ENCODE results near the gene NCOA7.

DNA sequence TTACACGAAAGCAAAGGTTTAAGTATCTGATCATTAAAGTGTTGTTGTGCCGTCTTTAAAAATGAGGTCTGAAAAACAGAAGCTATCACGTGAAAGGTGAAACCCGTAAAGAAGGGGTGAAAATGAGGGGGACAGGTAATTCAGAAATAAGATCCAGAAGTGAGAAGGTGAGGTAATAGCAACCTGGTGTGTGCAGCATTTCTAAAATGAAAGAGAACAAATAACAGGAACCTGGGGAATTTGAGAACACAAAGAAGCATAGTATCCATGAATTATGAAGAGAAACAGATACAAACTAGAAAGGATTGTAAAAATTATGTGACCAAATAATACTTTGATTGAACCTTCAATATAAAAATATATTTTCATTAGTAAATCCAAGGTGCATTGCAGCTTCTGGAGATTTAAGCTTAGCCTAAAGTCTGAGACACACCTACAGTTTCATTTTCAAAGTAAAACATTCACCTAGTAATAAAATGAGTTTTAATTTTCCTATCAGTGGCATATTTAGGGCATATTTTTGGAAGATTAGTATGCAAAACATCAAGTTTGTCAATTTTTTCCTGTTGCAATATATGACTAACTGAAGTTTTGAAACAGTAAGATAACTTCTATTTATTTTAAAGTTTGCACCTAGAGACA lies 39.9 kb upstream of the NCOA7 start:
- TF ChIP-seq EZH2 (IDR thresholded peaks at IDR 0.05) (no peak), CTCF (IDR thresholded peaks at IDR 0.05 in 2 of 3, conservative IDR thresholded peaks at IDR 0.05 in 1 of 3; ENCODE audit: borderline replicate concordance in 1 of 3, insufficient read depth in 1 of 3, low read depth in 2 of 3, low read length in 2 of 3) (no peak)
